BE2C (cell line): ENCODE measurements around the gene COX7B. TPM values are rescaled to one million over a fixed set of nuclear protein-coding genes. Genes with fewer than 3 reads are reported as not detected.
"Not testable (repeated sequence)": the region's sequence is repeated elsewhere in the genome, so short reads cannot be mapped to it uniquely, and the experiment has no call there.

Experiments
- DNase-seq: peaks from one replicate; pipeline ENCODE4 v3.0.0-alpha.2; 2020
- H3K27me3 ChIP-seq: fragments of 250-450 bp; sonication (Bioruptor Pico); 2 replicates; pipeline ENCODE4 v1.5.1; 2020; ENCODE audit warnings: mild to moderate bottlenecking
- H3K36me3 ChIP-seq: fragments of 250-450 bp; sonication (Bioruptor Pico); 2 replicates; pipeline ENCODE4 v1.5.1; 2020; ENCODE audit warnings: mild to moderate bottlenecking
- H3K4me1 ChIP-seq: fragments of 250-450 bp; sonication (Bioruptor Pico); 2 replicates; pipeline ENCODE4 v1.5.1; 2020
- H3K4me3 ChIP-seq: 2 replicates; pipeline ENCODE4 v1.5.1; 2011; ENCODE audit warnings: low read depth, low read length
- H3K9me3 ChIP-seq: fragments of 250-450 bp; sonication (Bioruptor Pico); 2 replicates; pipeline ENCODE4 v1.5.1; 2020
- CTCF ChIP-seq: IDR thresholded peaks from 2 replicates; pipeline ENCODE4 v1.5.1; 2012; ENCODE audit warnings: mild to moderate bottlenecking, low read depth, low read length
- polyA plus RNA-seq: library from polyadenylated mRNA; unstranded; fragments of >200 nt; gene quantifications from one replicate; pipeline ENCODE4 v1.2.1, GENCODE V29; 2012; ENCODE audit warnings: low read depth, missing spikeins; ENCODE audit not compliant: insufficient read length, insufficient read depth

The COX7B gene
- 536 TPM for polyA plus RNA-seq

- Histone ChIP-seq H3K27me3 (no peaks in the 10 kb centered on the region), H3K9me3 (no peaks in the 10 kb centered on the region), H3K4me1 (no peaks in the 10 kb centered on the region), H3K4me3 (peak within 1 kb of the TSS; percentile 96), H3K36me3 (peaks cover 16% of the 10 kb centered on the region)
- DNase-seq: peak; percentile 70
- peak; percentile 52 for TF ChIP-seq CTCF
Observed at GRCh38 chrX:77899081-77899828, at the start of gene COX7B. Gene COX7B, plus strand, starts transcription at chrX:77899468. Its CDS starts 86 bp downstream, at chrX:77899554.

- no peak for DNase-seq
- no peaks in the 10 kb centered on the region for H3K4me1 ChIP-seq
Observed at GRCh38 chrX:77875372-77875771, 23.9 kb upstream of the COX7B start.

GRCh38 chrX:77881418-77881817, 17.9 kb upstream of the COX7B start:
- H3K4me3 ChIP-seq, H3K27me3 ChIP-seq, H3K9me3 ChIP-seq, H3K4me1 ChIP-seq, H3K36me3 ChIP-seq, DNase-seq: not testable (repeated sequence)

More at GRCh38 chrX:77875372-77875771, 23.9 kb upstream of the COX7B start:
- Histone ChIP-seq H3K36me3 (no peaks in the 10 kb centered on the region), H3K9me3 (no peaks in the 10 kb centered on the region), H3K4me3 (no peak overlapping the region), H3K27me3 (no peaks in the 10 kb centered on the region)
- no peak for TF ChIP-seq CTCF

- DNase-seq: no peak
- H3K4me1 ChIP-seq: no peaks in the 10 kb centered on the region
- no peaks in the 10 kb centered on the region for H3K9me3 ChIP-seq
- H3K27me3 ChIP-seq: no peaks in the 10 kb centered on the region
- no peaks in the 10 kb centered on the region for H3K36me3 ChIP-seq
- no peak for TF ChIP-seq CTCF
- no peak overlapping the region for H3K4me3 ChIP-seq
Observed at GRCh38 chrX:77892887-77893286, 6.4 kb upstream of the COX7B start.

GRCh38 chrX:77893713-77894112, 5.6 kb upstream of the COX7B start:
- Histone ChIP-seq H3K4me1 (no peaks in the 10 kb centered on the region), H3K27me3 (no peaks in the 10 kb centered on the region), H3K4me3 (no peak overlapping the region), H3K36me3 (no peaks in the 10 kb centered on the region), H3K9me3 (no peaks in the 10 kb centered on the region)
- TF ChIP-seq CTCF: no peak
- no peak for DNase-seq

- Histone ChIP-seq H3K4me3 (peak within 1 kb of the TSS; percentile 95), H3K4me1 (no peaks in the 10 kb centered on the region), H3K36me3 (peaks cover 3% of the 10 kb centered on the region; the same call in 1 of the 2 replicates), H3K27me3 (no peaks in the 10 kb centered on the region), H3K9me3 (no peaks in the 10 kb centered on the region)
- no peak for TF ChIP-seq CTCF
- DNase-seq: peak; percentile 91
Observed at GRCh38 chrX:77894921-77895886, 4.1 kb upstream of the COX7B start, which contains the start of gene MAGT1. Gene MAGT1, minus strand, starts transcription at chrX:77895435. Its CDS starts 25 bp downstream, at chrX:77895410.
